HG03095 (cell line): ENCODE measurements around the gene ANGPT4.
"Not testable (repeated sequence)": the region's sequence is repeated elsewhere in the genome, so short reads cannot be mapped to it uniquely, and the experiment has no call there.

Experiments
- ATAC-seq: cut with Tn5 transposase; IDR thresholded peaks from one replicate; pipeline ENCODE4 v1.9.1; 2021; ENCODE audit warnings: moderate library complexity; ENCODE audit not compliant: unreplicated experiment

The ANGPT4 gene

DNA sequence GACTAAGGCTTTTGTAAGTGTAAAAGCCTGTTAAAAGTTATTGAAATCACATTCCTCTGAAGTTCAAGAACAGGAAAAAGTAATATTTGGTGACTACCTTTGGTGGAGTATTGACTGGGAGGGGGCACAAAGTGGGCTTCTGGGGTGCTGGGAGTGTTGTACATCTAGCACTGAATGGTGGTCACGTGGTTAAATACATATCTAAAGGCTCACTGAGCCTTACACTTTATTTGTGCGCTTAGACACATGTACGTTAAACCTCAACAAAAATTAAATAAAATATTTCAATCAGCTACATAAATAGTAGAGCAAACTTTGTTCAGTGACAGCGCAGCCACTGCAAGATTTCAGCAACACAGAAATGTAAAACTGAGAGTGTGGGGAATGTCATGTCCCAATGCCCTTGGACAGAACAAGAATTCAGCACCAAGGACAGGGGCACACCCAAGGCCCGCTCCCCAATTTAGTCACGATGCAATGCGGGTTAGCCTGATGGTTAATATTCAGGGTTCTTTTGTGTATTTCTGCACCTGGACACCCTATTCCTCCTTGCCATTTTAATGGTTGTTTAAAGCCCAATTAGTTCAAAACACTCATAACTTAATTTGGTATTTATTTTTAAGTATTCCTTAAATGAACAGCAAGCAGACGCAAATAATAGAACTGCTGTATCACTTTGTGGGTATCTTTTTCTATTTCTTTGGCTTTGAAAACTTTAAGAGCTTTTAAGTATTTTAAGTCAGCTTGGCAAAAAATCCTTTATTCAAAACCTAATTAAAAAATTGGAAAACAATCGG lies 37.4 kb downstream of the ANGPT4 start:
- ATAC-seq, result no peak

DNA sequence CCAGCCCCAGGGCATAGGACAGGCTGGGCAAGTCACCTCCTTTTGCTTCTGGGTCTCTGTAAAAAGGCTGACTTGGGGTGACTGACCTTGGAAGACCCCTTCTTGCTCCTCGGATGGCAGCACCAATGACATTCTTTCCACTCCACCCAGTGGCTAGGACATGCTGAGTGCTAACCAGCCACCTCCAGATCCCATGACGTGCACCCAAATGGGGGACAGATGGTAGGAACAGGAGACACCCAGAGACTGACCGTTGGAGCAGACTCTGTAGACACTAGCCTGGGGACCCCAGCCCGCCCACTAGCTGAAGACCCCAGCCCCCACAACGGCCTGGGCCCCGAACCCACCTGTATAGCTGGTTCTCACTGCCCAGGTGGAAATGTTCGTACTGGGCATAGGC lies 38.3 kb downstream of the ANGPT4 start:
- ATAC-seq, result no peak

DNA sequence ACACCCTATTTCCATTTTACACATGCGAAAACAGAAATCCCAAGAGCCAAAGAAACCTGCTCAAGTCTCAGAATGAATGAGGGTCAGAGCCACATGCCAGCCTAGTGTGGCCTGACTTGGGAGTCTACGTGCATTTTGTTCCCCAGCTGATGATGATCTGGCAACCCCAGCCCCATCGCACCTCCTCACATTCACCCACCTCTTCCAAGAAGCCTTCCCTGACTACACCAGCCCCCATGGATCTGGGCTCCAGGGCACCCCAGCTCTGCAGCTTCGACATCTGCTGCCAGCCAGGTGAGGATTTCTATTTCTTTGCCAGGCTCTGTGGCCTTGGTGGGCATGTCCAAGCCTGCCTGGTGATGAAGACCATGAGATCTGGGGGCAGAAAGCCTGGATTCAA lies 41.0 kb downstream of the ANGPT4 start:
- ATAC-seq, result no peak

- ATAC-seq, result no peak
Observed at GRCh38 chr20:873875-874607, 42.1 kb downstream of the ANGPT4 start.

GRCh38 chr20:872855-873520 lies 43.1 kb downstream of the ANGPT4 start:
- ATAC-seq, result no peak

DNA sequence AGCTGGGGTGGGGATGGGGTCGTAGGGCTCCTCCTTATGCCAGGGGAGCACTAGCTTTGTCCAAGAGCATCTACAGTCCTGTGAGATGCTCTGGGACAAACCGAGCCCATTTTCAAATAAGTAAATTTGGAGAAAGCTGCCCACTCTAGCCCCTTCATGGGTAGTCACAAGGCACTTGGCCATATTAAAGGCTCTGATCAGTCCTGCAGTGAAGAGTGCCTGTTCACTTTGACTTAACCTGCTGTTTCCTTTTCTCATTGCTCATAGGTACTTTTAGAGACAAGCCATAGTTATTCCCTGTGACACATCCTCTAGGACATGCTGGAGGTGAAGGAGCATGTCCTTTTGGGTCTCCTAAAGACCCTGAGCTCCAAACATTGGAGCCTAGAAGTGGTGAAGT lies 44.2 kb downstream of the ANGPT4 start:
- no peak for ATAC-seq

- ATAC-seq, result no peak
Observed at GRCh38 chr20:871436-871835, 44.7 kb downstream of the ANGPT4 start.

DNA sequence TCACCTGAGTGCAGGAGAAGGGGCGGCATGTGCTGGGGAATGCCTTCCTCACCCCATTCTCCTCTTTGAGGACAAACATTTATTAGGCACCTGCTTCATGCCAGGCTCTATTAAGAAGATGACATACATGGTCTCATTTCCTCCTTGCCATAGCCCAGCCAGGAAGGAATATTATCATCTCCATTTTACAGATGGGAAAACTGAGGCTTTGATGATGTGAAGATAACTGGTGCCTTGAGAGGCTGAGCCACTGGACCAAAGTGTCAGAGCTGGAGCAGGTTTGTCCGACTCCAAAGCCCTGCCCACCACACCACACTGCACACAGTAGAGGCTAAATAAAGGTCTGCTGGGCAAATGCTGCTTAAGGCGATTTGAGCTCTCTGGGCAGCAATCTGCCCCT lies 45.4 kb downstream of the ANGPT4 start:
- no peak for ATAC-seq

DNA sequence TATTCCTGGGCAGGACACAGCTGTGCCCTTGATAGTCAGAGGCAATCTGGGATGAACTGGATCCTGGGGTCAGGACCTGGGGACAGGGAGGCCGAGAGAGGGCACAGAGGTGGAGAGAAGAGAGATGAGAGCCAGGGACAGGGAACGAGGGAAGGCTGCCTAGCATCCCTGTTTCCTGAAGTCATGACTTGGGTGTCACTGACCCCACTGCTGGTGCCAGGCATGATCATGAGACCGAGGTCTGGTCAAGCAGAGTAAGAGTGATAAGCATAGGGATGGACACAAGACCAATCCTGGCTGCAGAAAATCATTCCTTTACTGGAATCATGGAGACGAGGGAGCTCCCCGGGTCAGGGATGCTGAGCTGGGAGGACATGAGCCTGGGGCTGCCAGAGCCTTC lies 46.5 kb downstream of the ANGPT4 start:
- ATAC-seq, result no peak

- no peak for ATAC-seq
Observed at GRCh38 chr20:868279-868678, 47.9 kb downstream of the ANGPT4 start.

GRCh38 chr20:865440-865839 lies 50.7 kb downstream of the ANGPT4 start:
- no peak for ATAC-seq

GRCh38 chr20:860891-861290 lies 55.2 kb downstream of the ANGPT4 start:
- no peak for ATAC-seq

DNA sequence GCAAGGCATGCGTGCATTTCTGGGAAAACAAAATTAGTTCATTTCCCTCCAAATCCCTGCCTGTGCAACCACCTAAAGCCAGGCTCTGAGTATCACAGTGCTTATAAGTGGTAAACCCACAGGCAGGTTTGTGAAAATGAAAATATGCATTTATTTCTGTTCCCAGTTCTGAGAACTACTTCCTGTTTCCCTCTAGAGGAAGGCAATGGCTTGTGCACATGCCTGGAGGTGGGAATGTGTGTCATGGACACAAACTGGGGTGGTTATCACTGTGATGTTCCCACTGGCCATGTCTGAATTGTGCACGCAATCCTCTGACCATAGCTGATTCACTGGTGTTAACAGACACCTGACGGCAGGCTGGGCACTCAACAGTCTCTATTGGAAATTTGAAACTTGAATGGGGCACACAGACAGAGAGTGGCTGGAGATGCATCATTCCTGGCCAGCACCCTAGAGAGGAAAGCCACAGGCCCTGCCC lies 56.3 kb downstream of the ANGPT4 start:
- no peak for ATAC-seq

DNA sequence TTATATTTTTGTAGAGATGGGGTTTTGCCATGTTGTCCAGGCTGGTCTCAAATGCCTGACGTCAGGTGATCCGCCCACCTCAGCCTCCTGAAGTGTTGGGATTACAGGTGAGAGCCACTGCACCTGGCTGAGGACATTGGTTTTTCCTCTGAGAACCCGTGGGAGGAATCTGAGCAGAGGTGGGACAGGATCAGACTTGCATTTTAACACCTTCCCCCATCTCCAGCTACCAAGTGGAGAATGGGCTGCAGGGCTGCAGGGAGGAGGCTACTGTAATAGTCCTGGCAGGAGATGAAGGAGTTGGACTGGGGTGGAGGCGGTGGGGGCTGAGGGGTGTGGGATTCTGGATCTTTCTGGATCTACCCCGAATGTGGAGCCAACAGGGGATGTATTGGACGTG lies 58.1 kb downstream of the ANGPT4 start:
- no peak for ATAC-seq

DNA sequence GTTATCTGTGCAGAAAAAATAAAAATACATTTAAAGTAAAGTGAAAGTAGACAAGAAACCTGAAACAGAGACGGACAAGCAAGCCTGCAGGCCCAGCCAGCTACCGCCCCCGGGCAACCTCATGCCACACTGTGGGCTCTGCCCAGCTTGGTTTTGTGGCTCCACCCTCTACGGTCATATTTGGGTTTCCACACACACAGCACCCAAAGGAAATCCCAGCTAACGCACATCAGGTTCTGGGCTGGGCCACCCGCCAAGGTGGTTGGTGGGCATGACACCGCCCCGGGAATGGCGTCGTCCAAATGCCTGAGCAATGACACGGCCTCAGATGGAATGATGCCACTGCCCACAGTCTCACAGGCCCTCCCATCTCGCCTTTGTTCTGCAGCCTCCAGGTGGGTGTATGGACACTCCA lies 59.8 kb downstream of the ANGPT4 start:
- ATAC-seq, result no peak

- ATAC-seq, result no peak
Observed at GRCh38 chr20:855466-856360, 60.4 kb downstream of the ANGPT4 start.

DNA sequence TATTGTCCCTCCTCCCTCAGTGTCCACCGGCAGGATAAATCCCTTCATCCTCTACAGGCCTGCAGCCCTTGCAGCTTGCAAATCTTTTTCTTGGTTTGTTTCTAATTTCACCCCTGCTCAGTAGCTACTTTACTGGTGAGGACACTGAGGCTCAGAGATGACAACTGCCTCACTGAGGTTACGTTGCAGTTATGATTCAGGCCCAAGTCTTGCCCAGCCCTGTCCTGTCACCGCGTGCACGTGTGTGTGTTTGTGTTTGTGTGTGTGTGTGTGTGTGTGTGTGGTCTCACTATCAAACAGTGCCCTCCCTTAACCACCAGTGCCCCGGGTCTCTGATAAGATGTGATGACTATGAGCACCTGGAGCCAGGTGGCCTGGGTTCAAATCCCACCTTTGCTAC lies 61.5 kb downstream of the ANGPT4 start:
- ATAC-seq, result no peak

- ATAC-seq, result no peak
Observed at GRCh38 chr20:853406-853996, 62.6 kb downstream of the ANGPT4 start.

- ATAC-seq, result not testable (repeated sequence)
Observed at GRCh38 chr20:848731-849130, 67.4 kb downstream of the ANGPT4 start.

DNA sequence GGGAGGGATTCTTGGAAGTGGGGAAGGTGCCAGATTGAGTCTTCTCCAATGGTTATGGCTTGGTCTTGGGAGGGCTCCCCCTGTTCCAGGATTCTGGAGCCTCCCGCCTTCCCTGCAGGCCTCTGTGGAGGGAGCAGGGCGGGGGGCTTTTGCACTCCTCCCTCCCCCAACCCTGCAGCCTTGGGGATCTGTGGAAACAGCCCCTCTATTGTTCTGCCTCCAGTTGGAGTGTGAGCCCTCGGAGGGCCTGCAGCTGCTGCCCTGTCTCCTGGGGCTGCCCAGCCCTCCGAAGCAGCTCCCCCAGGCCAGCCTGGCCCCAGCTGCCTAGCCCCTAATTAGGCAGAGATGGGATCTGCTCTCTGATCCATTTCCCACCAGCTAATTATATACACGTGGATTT lies 67.9 kb downstream of the ANGPT4 start:
- ATAC-seq, result no peak
